ENCODE results near the gene MCM3AP. TPM values are rescaled to one million over a fixed set of nuclear protein-coding genes. Genes with fewer than 3 reads are reported as not detected.

MCM3AP gene
- total and polyA plus RNA-seq, 2 experiments from 2014 or later, result 30.9 to 56.1 TPM

DNA sequence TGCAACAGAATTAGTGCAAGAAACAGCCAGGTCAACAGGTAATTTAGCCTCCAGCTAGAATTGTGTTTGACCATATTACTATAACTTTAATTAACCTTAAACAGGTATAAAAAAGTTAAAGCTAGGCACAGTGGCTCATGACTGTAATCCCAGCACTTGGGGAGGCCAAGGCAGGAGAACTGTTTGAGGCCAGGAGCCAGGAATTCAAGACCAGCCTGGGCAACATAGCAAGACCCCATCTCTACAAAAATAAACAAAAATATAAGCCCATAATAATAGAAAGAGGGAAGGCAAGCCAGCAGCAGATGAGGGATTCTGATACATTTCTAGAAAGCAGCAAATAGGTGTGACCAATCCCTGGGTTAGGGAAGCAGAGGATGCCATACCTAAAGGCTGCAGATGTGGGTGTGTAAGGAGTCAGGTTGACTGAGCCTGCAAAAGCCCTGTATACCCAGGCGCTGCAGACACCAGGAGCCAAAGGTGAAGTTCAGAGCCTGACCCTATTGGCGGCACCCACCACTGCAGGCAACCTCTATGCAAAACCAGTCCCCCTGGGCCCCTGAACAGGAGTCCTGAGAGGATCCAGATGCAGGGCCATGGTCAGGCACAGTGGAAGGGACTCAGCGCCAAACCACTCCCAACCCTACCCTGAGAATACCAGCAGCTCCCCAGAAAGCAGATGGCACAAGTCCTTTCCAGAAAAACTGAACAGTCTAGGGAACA is 37.6 kb downstream of the MCM3AP start:
- H4K20me1 ChIP-seq (ENCODE audit: insufficient read depth), result no peaks in the 10 kb centered on the region
- H3K9me2 ChIP-seq (ENCODE audit: insufficient read depth), result no peaks in the 10 kb centered on the region
- no peaks in the 10 kb centered on the region for H3K4me1 ChIP-seq (ENCODE audit: insufficient read depth)
- no peaks in the 10 kb centered on the region for H3K9me3 ChIP-seq (ENCODE audit: low read depth)
- no peaks in the 10 kb centered on the region for H3K79me2 ChIP-seq (ENCODE audit: insufficient read depth)
- in situ Hi-C loops (cut with MboI), result no loop called here
- H3K27me3 ChIP-seq (replicated peaks; ENCODE audit: insufficient read depth), result no peaks in the 10 kb centered on the region
- no peak for TF ChIP-seq EZH2 (IDR thresholded peaks at IDR 0.05; ENCODE audit: insufficient read depth, poor library complexity, severe bottlenecking)
- no peak for TF ChIP-seq EZH2phosphoT487 (IDR thresholded peaks at IDR 0.05; ENCODE audit: insufficient read depth, low read depth)
- no peak for DNase-seq
- 80 to 98% methylated on average over 3 of the region's 3 CpGs for WGBS, 2 experiments (ENCODE audit: low coverage in 1 of 2, low lambda C conversion rate in 2 of 2, missing lambda C conversion rate in 2 of 2)
- H2AFZ ChIP-seq, result no peak overlapping the region
- H3K4me2 ChIP-seq (ENCODE audit: unreplicated experiment), result no peak overlapping the region
- H3K9ac ChIP-seq, result no peak overlapping the region
- no peak overlapping the region for H3K27ac ChIP-seq
- no peak overlapping the region for H3K4me3 ChIP-seq
- H3F3A ChIP-seq (ENCODE audit: insufficient read depth), result peaks cover under 1% of the 10 kb centered on the region; the same call in 1 of the 2 replicates
- peaks cover 71% of the 10 kb centered on the region for H3K36me3 ChIP-seq (ENCODE audit: low read depth)

- H3K27ac ChIP-seq, result no peak overlapping the region
- no peak overlapping the region for H2AFZ ChIP-seq
- no peaks in the 10 kb centered on the region for H3K9me3 ChIP-seq (ENCODE audit: low read depth)
- 90 to 94% methylated on average over 6 of the region's 6 CpGs for WGBS, 2 experiments (ENCODE audit: low coverage in 1 of 2, low lambda C conversion rate in 2 of 2, missing lambda C conversion rate in 2 of 2)
- H3K4me3 ChIP-seq, result no peak overlapping the region
- in situ Hi-C loops (cut with MboI), result no loop called here
- DNase-seq, result no peak
- H3K36me3 ChIP-seq (ENCODE audit: low read depth), result peaks cover 71% of the 10 kb centered on the region
- H3K9me2 ChIP-seq (ENCODE audit: insufficient read depth), result no peaks in the 10 kb centered on the region
- no peak for TF ChIP-seq EZH2phosphoT487 (IDR thresholded peaks at IDR 0.05; ENCODE audit: insufficient read depth, low read depth)
- H3K9ac ChIP-seq, result no peak overlapping the region
- H3K4me2 ChIP-seq (ENCODE audit: unreplicated experiment), result no peak overlapping the region
- H4K20me1 ChIP-seq (ENCODE audit: insufficient read depth), result no peaks in the 10 kb centered on the region
- no peaks in the 10 kb centered on the region for H3K79me2 ChIP-seq (ENCODE audit: insufficient read depth)
- H3K4me1 ChIP-seq (ENCODE audit: insufficient read depth), result no peaks in the 10 kb centered on the region
- no peaks in the 10 kb centered on the region for H3K27me3 ChIP-seq (replicated peaks; ENCODE audit: insufficient read depth)
- 0 out of 2 replicates have a peak, but pooled peaks cover 10% of the 10 kb centered on the region for H3F3A ChIP-seq (ENCODE audit: insufficient read depth)
These were observed 39.1 kb downstream of the MCM3AP start for GRCh38 chr21:46246345-46246744.

DNA sequence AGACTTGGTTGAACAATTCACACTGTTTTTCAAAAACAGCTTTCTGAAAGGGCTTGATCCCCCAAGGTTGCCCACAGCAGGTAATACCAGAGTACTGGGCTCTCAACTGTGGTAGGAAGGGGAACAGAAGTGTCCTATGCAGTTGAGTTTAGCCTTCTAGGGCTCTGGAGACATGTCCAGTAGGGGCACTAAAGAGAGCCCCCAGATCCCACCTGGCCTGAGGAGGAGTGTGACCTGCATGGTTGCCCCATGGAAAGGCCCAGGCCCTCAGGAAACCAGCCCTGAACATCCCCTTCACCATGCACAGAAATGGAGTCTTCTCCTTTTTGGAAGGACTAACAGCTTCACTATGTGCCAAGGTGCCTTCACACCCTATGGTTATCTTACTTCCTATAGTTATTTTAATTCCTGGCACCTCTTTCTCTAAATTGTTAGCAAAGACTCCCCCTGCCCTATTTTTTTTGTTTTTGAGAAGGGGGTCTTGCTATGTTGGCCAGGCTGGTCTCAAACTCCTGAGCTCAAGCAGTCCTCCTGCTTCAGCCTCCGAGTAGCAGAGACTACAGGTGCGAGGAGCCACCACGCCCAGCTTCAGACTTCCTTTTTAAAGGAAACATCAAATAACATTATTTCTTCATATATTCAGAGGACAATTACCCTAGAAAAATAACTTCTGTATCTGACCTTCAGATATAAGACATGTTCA is 40.0 kb downstream of the MCM3AP start:
- WGBS, 2 experiments (ENCODE audit: low coverage in 1 of 2, low lambda C conversion rate in 2 of 2, missing lambda C conversion rate in 2 of 2), result 93 to 99% methylated on average over 3 of the region's 3 CpGs
- Histone ChIP-seq H3K9me3 (ENCODE audit: low read depth) (no peaks in the 10 kb centered on the region), H3F3A (ENCODE audit: insufficient read depth) (0 out of 2 replicates have a peak, but pooled peaks cover 11% of the 10 kb centered on the region), H3K4me2 (ENCODE audit: unreplicated experiment) (no peak overlapping the region), H3K27ac (no peak overlapping the region), H3K4me1 (ENCODE audit: insufficient read depth) (no peaks in the 10 kb centered on the region), H3K4me3 (no peak overlapping the region), H3K36me3 (ENCODE audit: low read depth) (peaks cover 67% of the 10 kb centered on the region), H3K79me2 (ENCODE audit: insufficient read depth) (no peaks in the 10 kb centered on the region), H3K27me3 (replicated peaks; ENCODE audit: insufficient read depth) (no peaks in the 10 kb centered on the region), H3K9me2 (ENCODE audit: insufficient read depth) (no peaks in the 10 kb centered on the region), H2AFZ (no peak overlapping the region), H3K9ac (no peak overlapping the region), H4K20me1 (ENCODE audit: insufficient read depth) (no peaks in the 10 kb centered on the region)
- in situ Hi-C loops (cut with MboI), result no loop called here
- TF ChIP-seq EZH2 (IDR thresholded peaks at IDR 0.05; ENCODE audit: insufficient read depth, poor library complexity, severe bottlenecking), result no peak
- no peak for TF ChIP-seq EZH2phosphoT487 (IDR thresholded peaks at IDR 0.05; ENCODE audit: insufficient read depth, low read depth)
- DNase-seq, result no peak

DNA sequence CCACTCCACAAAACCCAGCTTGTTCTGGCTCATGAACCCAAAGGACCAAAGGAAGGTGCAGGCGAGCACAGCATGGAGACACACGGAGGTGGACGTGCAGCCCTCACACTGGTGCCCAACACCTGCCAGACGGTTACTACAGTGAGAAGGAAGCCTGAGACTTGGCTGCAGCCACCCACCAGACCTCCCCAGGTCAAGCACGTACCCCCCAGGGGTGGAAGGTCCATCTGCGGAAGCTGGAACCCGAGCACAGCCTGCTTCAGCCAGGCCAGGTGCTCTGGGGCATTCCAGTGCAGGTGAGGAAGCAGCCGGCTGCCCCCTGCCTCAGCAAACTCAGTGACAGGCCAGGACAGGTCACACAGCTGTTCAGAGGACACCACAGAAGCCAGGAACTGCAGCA is 40.8 kb downstream of the MCM3AP start:
- Histone ChIP-seq H3K9me3 (ENCODE audit: low read depth) (no peaks in the 10 kb centered on the region), H3K4me1 (ENCODE audit: insufficient read depth) (no peaks in the 10 kb centered on the region), H3K27me3 (replicated peaks; ENCODE audit: insufficient read depth) (no peaks in the 10 kb centered on the region), H3K27ac (no peak overlapping the region), H4K20me1 (ENCODE audit: insufficient read depth) (no peaks in the 10 kb centered on the region), H3K9ac (no peak overlapping the region), H3K4me3 (no peak overlapping the region), H2AFZ (no peak overlapping the region), H3K79me2 (ENCODE audit: insufficient read depth) (no peaks in the 10 kb centered on the region), H3K36me3 (ENCODE audit: low read depth) (peaks cover 68% of the 10 kb centered on the region), H3K4me2 (ENCODE audit: unreplicated experiment) (no peak overlapping the region), H3K9me2 (ENCODE audit: insufficient read depth) (no peaks in the 10 kb centered on the region), H3F3A (ENCODE audit: insufficient read depth) (0 out of 2 replicates have a peak, but pooled peaks cover 11% of the 10 kb centered on the region)
- in situ Hi-C loops (cut with MboI), result no loop called here
- no peak for TF ChIP-seq EZH2phosphoT487 (IDR thresholded peaks at IDR 0.05; ENCODE audit: insufficient read depth, low read depth)
- no peak for TF ChIP-seq EZH2 (IDR thresholded peaks at IDR 0.05; ENCODE audit: insufficient read depth, poor library complexity, severe bottlenecking)
- DNase-seq, result no peak
- WGBS, 2 experiments (ENCODE audit: low coverage in 1 of 2, low lambda C conversion rate in 2 of 2, missing lambda C conversion rate in 2 of 2), result 99 to 100% methylated on average over 8 of the region's 8 CpGs
